Common myeloid progenitor, CD34-positive (primary cell): Measurements from ENCODE around the gene EOGT.

ENCODE experiments used
- CTCF ChIA-PET: fragments of 350-600 bp; sonication (Branson Sonifier 250); formaldehyde crosslinking; loops from one replicate; lab custom pipeline; 2021; ENCODE audit warnings: antibody characterized with exemption; lab: Charles Lee
- POLR2A ChIA-PET: fragments of 350-600 bp; sonication (Branson Sonifier 250); formaldehyde crosslinking; loops from one replicate; lab custom pipeline; 2021; ENCODE audit warnings: antibody characterized with exemption; lab: Charles Lee
- DNase-seq, 3 donors: peaks; one replicate each; pipeline versions ENCODE4 v3.0.0 to v3.0.0-alpha.2; 2013
- H3K27ac ChIP-seq, 2 experiments: 1 replicate in 1 of 2; 2 replicates in 1 of 2; pipeline ENCODE4 v1.7.0; 2013; ENCODE audit warnings: inconsistent platforms in 2 of 2, low read length in 2 of 2, mild to moderate bottlenecking in 2 of 2, low read depth in 1 of 2, moderate library complexity in 1 of 2; ENCODE audit not compliant: severe bottlenecking in 2 of 2, insufficient read depth in 1 of 2, poor library complexity in 1 of 2
- H3K27me3 ChIP-seq, 5 experiments: replicated peaks in 2 of 5; 1 replicate in 3 of 5; 2 replicates in 2 of 5; pipeline versions ENCODE4 v1.6.1 to v1.7.0; 2013; ENCODE audit warnings: low read length in 4 of 5, mild to moderate bottlenecking in 2 of 5, moderate library complexity in 2 of 5, inconsistent platforms in 1 of 5; ENCODE audit not compliant: insufficient read depth in 5 of 5, control insufficient read depth in 4 of 5
- H3K36me3 ChIP-seq, 4 experiments: 1 replicate in 2 of 4; 2 replicates in 2 of 4; pipeline versions ENCODE4 v1.6.1 to v1.7.0; 2013; ENCODE audit warnings: low read length in 3 of 4, control low read depth in 1 of 4, mild to moderate bottlenecking in 1 of 4; ENCODE audit not compliant: control insufficient read depth in 4 of 4, insufficient read depth in 4 of 4
- H3K4me1 ChIP-seq, 4 experiments: 1 replicate in 3 of 4; 2 replicates in 1 of 4; pipeline versions ENCODE4 v1.6.1 to v1.7.1; 2013; ENCODE audit warnings: low read length in 3 of 4, mild to moderate bottlenecking in 3 of 4, control low read depth in 1 of 4, inconsistent platforms in 1 of 4, moderate library complexity in 1 of 4; ENCODE audit not compliant: control insufficient read depth in 4 of 4, insufficient read depth in 4 of 4; ENCODE audit errors: control extremely low read depth in 1 of 4
- H3K4me3 ChIP-seq, 7 experiments: 1 replicate in 4 of 7; 2 replicates in 3 of 7; pipeline versions ENCODE4 v1.5.1 to v1.7.0; 2013; ENCODE audit warnings: mild to moderate bottlenecking in 7 of 7, low read length in 6 of 7, moderate library complexity in 6 of 7, inconsistent platforms in 2 of 7, low read depth in 2 of 7, control low read depth in 1 of 7; ENCODE audit not compliant: insufficient read depth in 4 of 7, control insufficient read depth in 1 of 7; ENCODE audit errors: extremely low read depth in 1 of 7
- H3K9me3 ChIP-seq, 5 experiments: 1 replicate in 4 of 5; 2 replicates in 1 of 5; pipeline versions ENCODE4 v1.6.1 to v1.7.1; 2013; ENCODE audit warnings: low read length in 4 of 5, mild to moderate bottlenecking in 2 of 5, inconsistent platforms in 1 of 5, low read depth in 1 of 5, moderate library complexity in 1 of 5; ENCODE audit not compliant: control insufficient read depth in 4 of 5, insufficient read depth in 2 of 5; ENCODE audit errors: control extremely low read depth in 1 of 5
- WGBS: methylation state at CpG from one replicate; pipeline ENCODE4 v1.1.5; 2013; ENCODE audit not compliant: insufficient coverage; 5-methylcytosine and 5-hydroxymethylcytosine counted together

The EOGT gene

DNA sequence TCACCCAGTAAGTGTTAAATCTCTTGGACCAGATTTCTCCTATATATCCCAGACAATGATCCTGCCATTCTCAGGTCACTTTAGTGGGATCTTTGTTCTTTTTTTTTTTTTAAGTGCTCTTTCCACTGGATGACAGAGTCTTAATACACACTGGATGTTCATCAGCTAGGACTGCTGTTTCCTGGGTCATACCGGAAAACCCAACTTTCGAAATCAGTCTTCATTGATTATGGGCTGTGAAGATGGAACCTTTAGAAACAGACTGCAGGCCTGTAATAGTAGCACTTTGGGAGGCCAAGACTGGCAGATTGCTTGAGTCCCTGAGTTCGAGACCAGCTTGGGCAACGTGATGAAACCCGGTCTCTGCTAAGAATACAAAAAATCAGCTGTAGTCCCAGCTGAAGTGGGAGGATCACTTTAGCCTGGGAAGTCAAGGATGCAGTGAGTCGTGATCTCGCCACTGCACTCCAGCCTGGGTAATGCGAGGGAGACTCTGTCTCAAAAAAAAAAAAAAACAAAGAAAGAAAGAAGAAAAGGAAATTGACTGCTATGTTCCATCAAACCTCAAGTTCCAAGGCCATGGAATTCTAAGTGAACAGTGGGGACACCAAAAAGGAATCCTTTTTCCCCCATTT is 2.3 kb downstream of the EOGT start:
- ChIA-PET CTCF (interaction anchor here (0.9 to 1.5 kb wide), 3 partner anchors 11 to 21 kb away, joined by 3 read pairs; no protein-coding TSS in a partner anchor), POLR2A (no interaction called here)
- Histone ChIP-seq H3K9me3 (no peaks in the 10 kb centered on the region), H3K27ac (no peak overlapping the region), H3K4me3 (no peak overlapping the region), H3K4me1 (peaks cover 0 to 17% (median 9%) of the 10 kb centered on the region in 4 experiments), H3K36me3 (peaks cover 0 to 34% (median 21%) of the 10 kb centered on the region in 4 experiments), H3K27me3 (no peaks in the 10 kb centered on the region)
- DNase-seq: no peak
- 97% methylated on average over 7 of the region's 8 CpGs for WGBS

GRCh38 chr3:69009559-69010410 is 3.7 kb downstream of the EOGT start:
- no peak overlapping the region for H3K4me3 ChIP-seq
- no peak for DNase-seq
- WGBS: 100% methylated on average over 1 of the region's 3 CpGs

DNA sequence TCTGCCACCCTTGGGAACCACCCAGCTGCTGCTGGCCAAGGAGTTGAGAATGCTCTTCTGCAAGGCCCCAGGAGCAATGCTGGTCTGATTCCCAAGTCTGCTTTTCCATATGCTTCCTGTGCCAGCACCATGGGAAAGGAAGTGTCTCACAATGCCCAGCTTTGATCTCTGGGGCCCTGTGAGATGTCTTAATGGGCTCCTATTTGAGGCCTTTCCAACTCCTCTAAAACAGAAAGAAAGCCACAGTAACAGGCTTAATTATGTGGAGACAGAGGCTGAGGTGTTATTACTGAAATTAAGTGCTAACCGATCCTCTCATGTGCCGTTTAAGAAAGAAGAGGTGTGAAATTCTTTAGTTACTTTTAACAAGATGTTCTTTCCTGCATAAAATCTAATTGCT is 4.5 kb downstream of the EOGT start:
- Histone ChIP-seq H3K27me3 (no peaks in the 10 kb centered on the region), H3K9me3 (no peaks in the 10 kb centered on the region), H3K27ac (no peak overlapping the region), H3K4me1 (peaks cover 0 to 10% (median 5%) of the 10 kb centered on the region in 4 experiments), H3K36me3 (peaks cover 0 to 46% (median 33%) of the 10 kb centered on the region in 4 experiments), H3K4me3 (no peak overlapping the region)
- WGBS: no CpG with 5 or more reads among the region's 2 CpGs
- ChIA-PET CTCF (interaction anchor here (1.0 kb wide), 1 partner anchor 23 kb away, joined by 5 read pairs; no protein-coding TSS in a partner anchor), POLR2A (no interaction called here)
- DNase-seq: no peak

More at GRCh38 chr3:69009559-69010410, 3.7 kb downstream of the EOGT start:
- H3K27me3 ChIP-seq: no peaks in the 10 kb centered on the region
- peaks cover 0 to 17% (median 9%) of the 10 kb centered on the region in 4 experiments for H3K4me1 ChIP-seq
- peaks cover 0 to 42% (median 29%) of the 10 kb centered on the region in 4 experiments for H3K36me3 ChIP-seq
- H3K27ac ChIP-seq: no peak overlapping the region
- POLR2A ChIA-PET: no interaction called here
- CTCF ChIA-PET: interaction anchor here (1.0 kb wide), 1 partner anchor 22 kb away, joined by 5 read pairs; no protein-coding TSS in a partner anchor
- no peaks in the 10 kb centered on the region for H3K9me3 ChIP-seq

DNA sequence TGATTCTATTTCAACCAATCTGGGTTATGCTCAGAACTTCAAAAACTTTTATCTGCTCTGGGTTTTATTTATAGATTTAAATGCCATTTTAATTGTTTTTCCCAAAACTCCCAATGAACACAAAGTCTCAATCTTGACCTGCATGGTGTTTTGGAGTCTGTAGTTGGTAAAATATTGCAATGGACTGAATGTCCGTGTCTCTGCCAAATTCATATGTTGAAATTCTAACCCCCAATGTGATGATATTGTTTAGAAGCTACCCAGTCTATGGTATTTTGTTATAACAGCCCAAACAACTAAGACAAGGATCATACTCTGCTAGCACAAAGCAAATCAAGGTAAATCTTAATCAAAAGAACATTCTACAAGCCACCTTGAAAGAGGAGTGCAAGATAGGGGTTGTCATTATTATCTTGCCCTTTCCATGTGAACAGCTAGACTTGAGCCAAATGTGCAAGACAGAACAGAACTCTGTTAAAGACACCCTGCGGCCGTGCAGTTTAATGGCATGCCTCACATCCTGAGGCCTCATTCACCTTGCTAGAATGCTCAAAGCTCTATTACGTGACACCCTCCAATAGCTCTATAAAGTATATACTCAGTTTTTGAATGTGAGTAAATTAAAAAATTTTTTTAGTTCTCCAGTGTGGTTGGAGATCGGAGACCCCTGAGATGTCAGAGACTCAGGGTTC is 7.5 kb downstream of the EOGT start:
- Histone ChIP-seq H3K36me3 (peaks cover 2 to 65% (median 44%) of the 10 kb centered on the region in 4 experiments), H3K4me3 (no peak overlapping the region), H3K27ac (no peak overlapping the region), H3K4me1 (peaks cover 0 to 2% (median 0%) of the 10 kb centered on the region in 4 experiments), H3K9me3 (no peaks in the 10 kb centered on the region), H3K27me3 (no peaks in the 10 kb centered on the region)
- ChIA-PET POLR2A (no interaction called here), CTCF (interaction anchor here (1.5 kb wide), 1 partner anchor 9 kb away, joined by 3 read pairs; no protein-coding TSS in a partner anchor)
- 100% methylated on average over 3 of the region's 5 CpGs for WGBS
- DNase-seq: no peak

- Histone ChIP-seq H3K4me3 (no peak overlapping the region), H3K36me3 (peaks cover 2 to 67% (median 41%) of the 10 kb centered on the region in 4 experiments), H3K27ac (no peak overlapping the region), H3K27me3 (no peaks in the 10 kb centered on the region), H3K4me1 (peaks cover 0 to 2% (median 0%) of the 10 kb centered on the region in 4 experiments), H3K9me3 (no peaks in the 10 kb centered on the region)
- CTCF ChIA-PET: interaction anchor here (1.5 kb wide), 1 partner anchor 9 kb away, joined by 3 read pairs; no protein-coding TSS in a partner anchor
- POLR2A ChIA-PET: no interaction called here
- WGBS: 92% methylated on average over 3 of the region's 6 CpGs
- no peak for DNase-seq
These were observed 8.3 kb downstream of the EOGT start for GRCh38 chr3:69005071-69005790.

- POLR2A ChIA-PET: no interaction called here
- H3K36me3 ChIP-seq: peaks cover 2 to 67% (median 36%) of the 10 kb centered on the region in 4 experiments
- DNase-seq: no peak
- CTCF ChIA-PET: no interaction called here
- no peaks in the 10 kb centered on the region for H3K9me3 ChIP-seq
- H3K27me3 ChIP-seq: no peaks in the 10 kb centered on the region
- peaks cover 0 to 2% (median 0%) of the 10 kb centered on the region in 4 experiments for H3K4me1 ChIP-seq
- no peak overlapping the region for H3K27ac ChIP-seq
- WGBS: 98% methylated on average over 6 of the region's 9 CpGs
- H3K4me3 ChIP-seq: no peak overlapping the region
These were observed 9.3 kb downstream of the EOGT start for GRCh38 chr3:69004138-69004537.
